Stimulated activated CD8-positive, alpha-beta memory T cell treated with anti-CD3 and anti-CD28 coated beads, Interleukin-12 subunit alpha, Interleukin-12 subunit beta, amount 100 ng/mL, for 24 hours (primary cell): Measurements from ENCODE around the gene MNAT1.
"Not testable (repeated sequence)": the region's sequence is repeated elsewhere in the genome, so short reads cannot be mapped to it uniquely, and the experiment has no call there.

ENCODE experiments used
- DNase-seq: peaks from one replicate; pipeline ENCODE4 v3.0.0-alpha.2; 2020; ENCODE audit errors: extremely low read depth

Gene MNAT1

GRCh38 chr14:60882219-60882618 lies 147.7 kb downstream of the MNAT1 start:
- no peak for DNase-seq

DNA sequence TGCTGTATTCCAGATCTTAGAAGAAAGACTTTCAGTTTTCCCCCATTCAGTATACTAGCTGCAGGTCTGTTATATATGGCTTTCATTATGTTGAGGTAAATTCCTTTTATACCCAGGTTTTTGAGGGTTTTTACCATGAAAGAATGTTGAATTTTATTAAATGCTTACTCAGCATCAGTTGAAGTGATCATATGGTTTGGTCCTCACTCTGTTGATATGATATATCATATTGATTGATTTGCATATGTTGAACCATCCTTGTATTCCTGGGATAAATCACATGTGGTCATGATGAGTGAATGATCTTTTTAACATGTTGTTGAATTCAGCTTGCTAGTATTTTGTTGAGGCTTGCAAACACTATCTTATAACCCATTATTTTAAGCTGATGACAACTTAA lies 149.6 kb downstream of the MNAT1 start:
- DNase-seq, result no peak

GRCh38 chr14:60890636-60891035 lies 156.1 kb downstream of the MNAT1 start:
- not testable (repeated sequence) for DNase-seq

- no peak for DNase-seq
Measured at GRCh38 chr14:60893911-60894310, 159.3 kb downstream of the MNAT1 start.

DNA sequence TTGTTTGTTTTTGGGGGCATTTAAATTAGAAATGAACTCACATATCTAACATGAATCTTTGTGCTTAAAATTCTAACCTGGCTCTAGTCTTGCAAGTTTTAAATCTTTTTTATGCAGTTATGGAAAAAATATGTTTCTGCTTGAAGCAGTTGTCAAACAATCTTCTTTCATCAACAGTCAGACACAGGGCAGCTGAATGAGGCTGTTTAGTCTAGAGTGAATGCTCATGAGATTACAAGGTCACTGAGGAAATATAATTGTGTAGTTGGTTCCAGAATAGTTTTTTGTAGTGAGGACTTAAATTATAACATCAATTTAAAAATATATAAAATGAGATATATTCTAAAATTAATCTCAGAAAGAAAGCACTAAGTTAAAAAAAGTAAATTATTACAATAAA lies 169.8 kb downstream of the MNAT1 start:
- DNase-seq, result no peak

DNA sequence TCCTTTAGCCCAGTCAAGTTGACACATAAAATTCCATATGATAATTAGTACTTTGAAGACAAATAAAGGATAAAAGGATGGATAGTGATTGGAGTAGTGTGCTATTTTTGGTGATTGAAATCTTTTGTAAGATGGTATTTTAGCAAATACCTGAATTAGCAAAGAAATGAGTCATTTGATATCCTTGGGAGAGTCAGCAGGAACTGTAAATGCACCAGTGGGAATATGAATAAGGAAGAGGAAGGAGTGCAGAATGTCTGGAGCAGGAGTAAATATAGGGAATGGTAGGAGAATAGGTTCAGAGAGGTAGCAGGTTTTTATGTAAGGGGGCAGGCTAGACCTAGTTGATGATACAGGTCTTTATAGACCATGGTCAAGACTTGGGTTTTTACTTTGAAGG lies 171.4 kb downstream of the MNAT1 start:
- DNase-seq, result no peak

- no peak for DNase-seq
Measured at GRCh38 chr14:60915781-60916180, 181.2 kb downstream of the MNAT1 start.

DNA sequence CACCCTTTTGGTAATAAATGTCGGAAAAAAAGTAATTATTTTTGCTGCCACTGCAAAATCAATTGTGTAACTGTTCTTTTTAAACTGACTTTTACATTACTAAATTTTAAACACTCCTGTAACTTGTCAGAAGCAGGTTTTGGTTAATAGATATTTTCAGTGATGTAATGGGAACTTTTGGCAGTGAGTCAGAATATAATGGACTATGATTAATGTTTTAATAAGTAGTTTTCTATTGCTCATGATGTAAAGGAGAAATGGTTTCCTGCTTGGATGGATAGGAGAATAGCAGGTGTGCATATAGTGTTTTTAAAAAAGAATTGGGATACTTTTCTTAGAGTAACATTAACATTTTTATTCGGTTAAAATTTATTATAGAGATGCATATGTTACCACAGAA lies 187.5 kb downstream of the MNAT1 start:
- DNase-seq, result no peak

DNA sequence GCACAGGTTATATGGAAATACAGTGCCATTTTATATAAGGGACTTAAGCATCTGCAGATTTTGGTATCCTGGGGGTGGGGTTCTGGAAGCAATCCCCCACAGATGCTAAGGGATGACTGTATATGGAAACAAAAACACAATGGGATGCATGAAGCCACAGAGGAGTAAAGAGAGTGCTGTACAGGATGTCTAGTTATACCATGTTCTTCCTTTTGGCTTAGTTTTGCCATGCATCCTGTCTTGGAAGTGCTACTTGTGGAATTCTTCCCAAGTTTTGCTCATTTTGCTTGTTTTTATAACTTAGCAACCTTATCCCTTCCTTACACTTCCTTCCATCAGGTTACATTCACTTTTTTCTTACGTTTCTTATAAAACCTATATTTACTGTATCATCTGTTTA lies 190.7 kb downstream of the MNAT1 start:
- DNase-seq, result no peak

GRCh38 chr14:60926002-60926401 lies 191.4 kb downstream of the MNAT1 start:
- DNase-seq, result no peak

- no peak for DNase-seq
Measured at GRCh38 chr14:60931218-60931617, 196.7 kb downstream of the MNAT1 start.

DNA sequence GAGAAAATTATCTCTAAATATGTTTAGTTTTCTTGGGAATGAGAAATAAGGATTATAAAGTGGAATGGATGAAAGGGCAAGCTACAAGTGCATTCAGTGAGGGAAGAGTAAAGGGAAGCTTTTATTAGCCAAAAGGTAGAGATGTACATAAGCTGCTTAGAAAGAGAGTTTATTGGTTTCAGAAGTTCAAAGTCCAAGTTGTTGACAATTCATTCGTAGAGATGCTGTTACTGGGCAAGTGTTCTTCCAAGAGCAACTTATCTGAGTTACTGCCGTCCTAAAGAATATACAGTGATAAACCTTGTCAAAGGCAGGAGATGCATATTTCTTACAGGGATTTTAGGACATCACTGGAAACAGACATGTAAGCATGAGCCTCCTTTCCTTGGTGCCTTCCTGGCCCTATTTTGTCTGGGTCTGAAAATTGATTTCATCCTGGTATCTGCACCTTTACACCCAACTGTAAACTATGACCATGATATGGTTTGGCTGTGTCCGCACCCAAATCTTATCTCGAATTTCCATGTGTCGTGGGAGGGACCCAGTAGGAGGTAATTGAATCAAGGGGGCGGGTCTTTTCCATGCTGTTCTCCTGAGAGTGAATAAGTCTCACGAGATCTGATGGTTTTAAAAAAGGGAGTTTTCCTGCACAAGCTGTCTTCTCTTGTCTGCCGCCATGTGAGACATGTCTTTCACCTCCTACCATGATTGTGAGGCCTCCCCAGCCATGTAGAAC lies 199.5 kb downstream of the MNAT1 start:
- DNase-seq, result no peak

DNA sequence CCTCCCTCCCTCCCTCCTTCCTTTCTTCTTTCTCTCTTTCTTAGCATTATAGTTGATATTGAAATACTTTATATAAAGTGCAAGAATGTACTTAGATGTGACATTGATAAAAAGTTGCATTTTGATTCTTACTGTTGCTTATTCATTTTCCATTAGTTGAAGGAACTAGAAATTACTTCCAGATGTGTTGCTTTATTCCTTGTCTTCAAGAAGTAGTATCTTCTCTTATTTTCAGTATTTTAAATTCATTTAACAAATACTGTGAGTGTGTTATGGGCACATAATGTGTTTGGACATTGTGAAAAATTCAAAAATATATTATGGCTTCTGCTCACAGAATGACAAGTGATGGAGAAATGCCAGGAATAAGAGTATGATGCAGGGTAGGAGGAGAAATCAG lies 200.8 kb downstream of the MNAT1 start:
- DNase-seq, result no peak

DNA sequence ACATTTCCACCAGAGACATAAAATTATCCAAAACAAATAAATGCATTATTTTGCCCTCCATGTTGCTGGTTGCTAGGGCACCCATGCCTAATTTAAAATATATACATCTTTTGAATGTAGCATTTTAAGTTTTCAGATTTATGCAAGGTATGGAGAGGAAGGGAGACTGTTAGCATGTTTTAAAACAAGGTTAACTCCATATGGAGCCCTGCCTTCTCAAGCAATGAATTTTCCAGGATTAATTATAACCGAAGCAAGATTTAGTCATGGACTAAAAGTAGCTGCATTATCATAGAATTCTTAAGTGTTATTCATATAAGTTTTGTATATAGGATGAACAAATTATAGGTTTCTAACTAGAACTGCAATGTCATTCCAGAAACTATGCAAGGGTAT lies 209.1 kb downstream of the MNAT1 start:
- no peak for DNase-seq

GRCh38 chr14:60944204-60944603 lies 209.6 kb downstream of the MNAT1 start:
- DNase-seq, result no peak

- DNase-seq, result no peak
Measured at GRCh38 chr14:60945984-60946383, 211.4 kb downstream of the MNAT1 start.

DNA sequence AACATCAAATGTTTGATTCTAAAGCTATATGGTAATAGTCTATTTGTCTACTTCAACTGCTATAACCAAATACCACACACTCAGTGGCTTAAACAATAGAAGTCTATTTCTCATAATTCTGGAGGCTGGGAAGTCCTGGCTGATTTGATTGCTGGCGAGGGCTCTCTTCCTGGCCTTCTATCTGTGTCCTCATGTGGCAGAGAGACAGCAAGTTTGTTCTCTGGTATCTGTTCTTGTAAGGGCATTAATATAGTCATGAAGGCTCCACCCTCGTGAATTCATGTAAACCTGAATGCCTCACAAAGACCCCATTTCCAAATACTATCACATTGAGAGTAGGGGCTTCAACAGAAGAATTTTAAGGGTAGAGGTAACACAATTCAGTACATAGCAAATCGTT lies 212.2 kb downstream of the MNAT1 start:
- no peak for DNase-seq

DNA sequence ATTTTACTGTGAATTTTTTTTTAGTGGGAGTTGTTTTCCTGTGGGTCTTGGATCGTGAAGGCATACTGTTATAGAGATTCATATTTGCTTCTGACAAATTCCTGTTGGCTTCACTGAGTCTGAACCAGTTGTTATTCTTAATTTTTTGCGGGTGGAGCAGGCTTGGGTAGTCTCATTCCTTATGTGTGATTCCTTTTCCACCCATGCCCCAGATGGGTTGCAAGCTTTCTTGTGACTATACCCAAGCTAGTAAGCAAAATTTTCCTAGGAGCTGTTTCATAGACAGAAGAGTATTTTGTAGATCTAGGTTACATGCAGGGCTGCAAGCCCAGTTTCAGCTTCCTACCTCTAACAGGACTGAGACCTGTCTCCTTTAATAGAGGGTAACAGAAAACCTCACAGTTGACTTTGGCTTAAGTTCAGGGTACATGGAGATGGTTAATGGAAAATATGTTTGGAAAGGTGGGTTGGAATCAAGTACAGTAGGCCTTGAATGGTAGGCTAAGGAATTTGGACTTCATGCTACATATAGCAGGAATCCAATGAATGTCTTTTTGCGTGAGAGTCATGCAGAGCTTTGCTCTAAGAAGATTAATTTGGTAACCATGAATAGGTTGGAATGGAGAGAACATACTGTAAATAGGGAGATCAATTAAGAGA lies 217.3 kb downstream of the MNAT1 start:
- DNase-seq, result no peak

DNA sequence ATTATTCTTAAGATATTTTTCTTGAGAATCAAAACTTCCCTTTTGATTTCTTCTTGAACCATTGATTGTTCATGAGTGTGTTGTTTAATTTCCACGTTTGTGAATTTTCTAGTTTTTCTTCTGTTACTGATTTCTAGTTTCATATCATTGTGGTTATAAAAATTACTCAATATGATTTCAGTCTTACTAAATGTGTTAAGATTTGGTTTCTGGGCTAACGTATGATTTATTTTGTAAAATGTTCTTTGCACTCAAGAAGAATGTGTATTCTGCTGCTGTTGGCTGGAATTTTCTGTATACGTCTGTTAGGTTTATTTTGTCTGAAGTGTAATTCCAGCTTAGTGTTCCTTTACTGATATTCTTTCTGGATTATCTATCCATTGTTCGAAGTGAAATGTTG lies 221.6 kb downstream of the MNAT1 start:
- DNase-seq, result no peak

DNA sequence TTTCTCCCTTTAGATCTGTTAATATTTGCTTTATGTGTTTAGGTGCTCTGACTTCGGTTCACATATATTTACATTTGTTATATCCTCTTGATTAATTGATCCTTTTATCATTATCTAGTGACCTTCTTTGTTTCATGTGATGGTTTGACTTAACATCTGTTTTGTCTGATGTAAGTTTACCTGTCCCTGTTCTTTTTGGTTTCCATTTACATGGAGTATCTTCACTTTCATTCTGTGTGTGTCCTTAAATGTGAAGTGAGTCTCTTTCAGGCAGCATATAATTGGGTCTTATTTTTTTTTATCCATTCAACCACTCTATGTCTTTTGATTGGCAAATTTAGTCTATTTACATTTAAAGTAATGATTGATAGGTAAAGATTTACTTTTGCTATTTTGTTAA lies 222.1 kb downstream of the MNAT1 start:
- DNase-seq, result no peak

GRCh38 chr14:60958146-60958545 lies 223.6 kb downstream of the MNAT1 start:
- DNase-seq, result no peak

DNA sequence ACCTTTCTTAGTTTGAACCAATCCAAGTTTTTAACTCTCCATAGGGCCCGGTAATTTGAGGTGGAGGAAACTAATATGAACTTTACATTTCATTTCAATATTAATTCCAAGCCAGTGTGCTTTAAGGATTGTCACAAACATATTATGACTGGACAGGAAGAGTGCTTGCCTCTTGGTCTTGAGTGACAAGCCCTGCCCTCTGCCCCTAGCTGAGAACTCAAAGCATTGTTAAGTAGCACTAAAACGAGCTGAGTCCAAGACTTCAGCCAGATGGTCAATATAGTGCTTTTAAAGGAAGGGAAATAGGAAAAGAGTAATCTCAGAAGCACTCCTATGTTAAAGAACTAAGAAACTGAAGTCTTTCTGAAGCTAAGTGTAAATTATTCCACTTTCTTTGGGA lies 229.2 kb downstream of the MNAT1 start:
- no peak for DNase-seq

- DNase-seq, result no peak
Measured at GRCh38 chr14:60964904-60965303, 230.3 kb downstream of the MNAT1 start.

DNA sequence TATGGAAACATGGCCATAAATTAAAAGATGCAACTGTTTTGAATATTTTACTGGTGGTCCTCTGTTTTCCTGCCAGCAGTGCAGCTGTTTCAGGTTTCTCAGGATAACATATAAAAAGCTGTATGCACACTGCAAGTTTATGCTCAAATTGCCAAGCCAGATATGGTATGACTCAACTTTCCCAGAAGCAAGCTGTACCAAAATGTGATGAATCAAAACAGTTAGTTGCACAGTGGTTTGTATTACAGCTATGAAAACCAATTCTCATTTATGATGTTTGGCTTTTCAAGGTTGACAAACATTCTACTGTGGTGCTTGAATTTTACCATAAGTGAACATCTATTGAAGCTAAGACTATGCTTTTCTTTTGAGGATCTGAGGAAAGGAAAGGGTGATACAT lies 230.8 kb downstream of the MNAT1 start:
- no peak for DNase-seq
